Measurements from ENCODE around the gene OXLD1.

Gene OXLD1

GRCh38 chr17:81691608-81692007 is 25.2 kb upstream of the OXLD1 start:
- H3K4me3 Mint-ChIP-seq: no peak overlapping the region
- peaks cover 98% of the 10 kb centered on the region for H3K36me3 Mint-ChIP-seq
- no peaks in the 10 kb centered on the region for H3K9me3 Mint-ChIP-seq
- ATAC-seq (no peak), DNase-seq (ENCODE audit: low spot score in 2 of 2) (no peak)
- H3K4me1 Mint-ChIP-seq: peaks cover 30% of the 10 kb centered on the region
- no peak overlapping the region for H3K27ac Mint-ChIP-seq

GRCh38 chr17:81691196-81691595 is 24.8 kb upstream of the OXLD1 start:
- DNase-seq (ENCODE audit: low spot score in 2 of 2) (no peak), ATAC-seq (no peak)
- Mint-ChIP-seq H3K4me1 (peaks cover 33% of the 10 kb centered on the region), H3K27ac (no peak overlapping the region), H3K4me3 (no peak overlapping the region), H3K36me3 (peaks cover 98% of the 10 kb centered on the region), H3K9me3 (no peaks in the 10 kb centered on the region)

- ATAC-seq (no peak), DNase-seq (ENCODE audit: low spot score in 2 of 2) (no peak)
- peak overlapping the region; percentile 69 for H3K27ac Mint-ChIP-seq
- H3K36me3 Mint-ChIP-seq: peaks cover 98% of the 10 kb centered on the region
- no peak overlapping the region for H3K4me3 Mint-ChIP-seq
- no peaks in the 10 kb centered on the region for H3K9me3 Mint-ChIP-seq
- H3K4me1 Mint-ChIP-seq: peaks cover 38% of the 10 kb centered on the region
Observed at GRCh38 chr17:81690549-81690948, 24.1 kb upstream of the OXLD1 start.

GRCh38 chr17:81690066-81690465 is 23.7 kb upstream of the OXLD1 start:
- Mint-ChIP-seq H3K4me1 (peaks cover 43% of the 10 kb centered on the region), H3K27ac (peak overlapping the region; percentile 69), H3K36me3 (peaks cover 98% of the 10 kb centered on the region), H3K4me3 (no peak overlapping the region), H3K9me3 (no peaks in the 10 kb centered on the region)
- DNase-seq (ENCODE audit: low spot score in 2 of 2): no peak
- no peak for ATAC-seq

- Mint-ChIP-seq H3K27ac (peak overlapping the region; percentile 76), H3K4me3 (no peak overlapping the region), H3K4me1 (peaks cover 51% of the 10 kb centered on the region), H3K36me3 (peaks cover 98% of the 10 kb centered on the region), H3K9me3 (no peaks in the 10 kb centered on the region)
- DNase-seq (ENCODE audit: low spot score in 2 of 2) (no peak), ATAC-seq (no peak)
Observed at GRCh38 chr17:81688616-81689015, 22.2 kb upstream of the OXLD1 start.

GRCh38 chr17:81687770-81688541 is 21.6 kb upstream of the OXLD1 start:
- Mint-ChIP-seq H3K36me3 (peaks cover 94% of the 10 kb centered on the region), H3K4me3 (no peak overlapping the region), H3K9me3 (no peaks in the 10 kb centered on the region), H3K27ac (peak overlapping the region; percentile 37), H3K4me1 (peaks cover 52% of the 10 kb centered on the region)
- ATAC-seq (no peak), DNase-seq (ENCODE audit: low spot score in 2 of 2) (no peak)

- no peak overlapping the region for H3K4me3 Mint-ChIP-seq
- no peak for DNase-seq (ENCODE audit: low spot score in 2 of 2)
- peaks cover 59% of the 10 kb centered on the region for H3K4me1 Mint-ChIP-seq
- ATAC-seq: no peak
- H3K9me3 Mint-ChIP-seq: no peaks in the 10 kb centered on the region
- H3K36me3 Mint-ChIP-seq: peaks cover 81% of the 10 kb centered on the region
- peak overlapping the region; percentile 37 for H3K27ac Mint-ChIP-seq
Observed at GRCh38 chr17:81686614-81687013, 20.2 kb upstream of the OXLD1 start.

- Mint-ChIP-seq H3K36me3 (peaks cover 67% of the 10 kb centered on the region), H3K4me1 (peaks cover 58% of the 10 kb centered on the region), H3K9me3 (no peaks in the 10 kb centered on the region), H3K27ac (peak overlapping the region; percentile 97), H3K4me3 (peak overlapping the region; percentile 89)
- ATAC-seq (peak; percentile 49), DNase-seq (ENCODE audit: low spot score in 2 of 2) (no peak)
Observed at GRCh38 chr17:81685108-81685507, 18.7 kb upstream of the OXLD1 start.

GRCh38 chr17:81684442-81684911 is 18.1 kb upstream of the OXLD1 start:
- Mint-ChIP-seq H3K9me3 (no peaks in the 10 kb centered on the region), H3K4me3 (peak overlapping the region; percentile 89), H3K4me1 (peaks cover 51% of the 10 kb centered on the region), H3K36me3 (peaks cover 60% of the 10 kb centered on the region), H3K27ac (peak overlapping the region; percentile 97)
- DNase-seq (ENCODE audit: low spot score in 2 of 2) (no peak), ATAC-seq (peak; percentile 58)

GRCh38 chr17:81683584-81684441 is 17.4 kb upstream of the OXLD1 start, which contains the start of the genes ARL16 and HGS:
Gene ARL16, minus strand, starts transcription at chr17:81683797. Its CDS starts 44 bp downstream, at chr17:81683753.
Gene HGS, plus strand, starts transcription at chr17:81684011. Its CDS starts 56 bp downstream, at chr17:81684067.
- Mint-ChIP-seq H3K36me3 (peaks cover 54% of the 10 kb centered on the region), H3K9me3 (no peaks in the 10 kb centered on the region), H3K27ac (peak within 1 kb of the TSS; percentile 97), H3K4me1 (peaks cover 45% of the 10 kb centered on the region), H3K4me3 (peak within 1 kb of the TSS; percentile 89)
- peak; percentile 98 to 99 for DNase-seq (ENCODE audit: low spot score in 2 of 2)
- ATAC-seq: peak; percentile 96

- DNase-seq (ENCODE audit: low spot score in 2 of 2) (no peak), ATAC-seq (peak; percentile 1)
- H3K36me3 Mint-ChIP-seq: peaks cover 48% of the 10 kb centered on the region
- peak overlapping the region; percentile 89 for H3K4me3 Mint-ChIP-seq
- H3K27ac Mint-ChIP-seq: peak overlapping the region; percentile 97
- peaks cover 40% of the 10 kb centered on the region for H3K4me1 Mint-ChIP-seq
- H3K9me3 Mint-ChIP-seq: no peaks in the 10 kb centered on the region
Observed at GRCh38 chr17:81683208-81683583, 16.8 kb upstream of the OXLD1 start.

- H3K4me1 Mint-ChIP-seq: peaks cover 39% of the 10 kb centered on the region
Observed at GRCh38 chr17:81682565-81683207, 16.3 kb upstream of the OXLD1 start.

GRCh38 chr17:81681672-81682071 is 15.3 kb upstream of the OXLD1 start:
- Mint-ChIP-seq H3K27ac (no peak overlapping the region), H3K36me3 (peaks cover 33% of the 10 kb centered on the region), H3K9me3 (no peaks in the 10 kb centered on the region), H3K4me3 (peak overlapping the region; percentile 89), H3K4me1 (peaks cover 30% of the 10 kb centered on the region)
- DNase-seq (ENCODE audit: low spot score in 2 of 2) (no peak), ATAC-seq (no peak)

More at GRCh38 chr17:81682565-81683207, 16.3 kb upstream of the OXLD1 start:
- DNase-seq (ENCODE audit: low spot score in 2 of 2): no peak
- Mint-ChIP-seq H3K27ac (peak overlapping the region; percentile 97), H3K36me3 (peaks cover 43% of the 10 kb centered on the region), H3K9me3 (no peaks in the 10 kb centered on the region), H3K4me3 (peak overlapping the region; percentile 89)
- ATAC-seq: no peak

- Mint-ChIP-seq H3K36me3 (peaks cover 27% of the 10 kb centered on the region), H3K4me1 (peaks cover 26% of the 10 kb centered on the region), H3K27ac (no peak overlapping the region), H3K4me3 (no peak overlapping the region), H3K9me3 (no peaks in the 10 kb centered on the region)
- DNase-seq (ENCODE audit: low spot score in 2 of 2): no peak
- ATAC-seq: no peak
Observed at GRCh38 chr17:81680150-81680549, 13.7 kb upstream of the OXLD1 start.

GRCh38 chr17:81676906-81677305 is 10.5 kb upstream of the OXLD1 start:
- H3K4me1 Mint-ChIP-seq: peaks cover 9% of the 10 kb centered on the region
- no peak for DNase-seq (ENCODE audit: low spot score in 2 of 2)
- no peak for ATAC-seq
- peaks cover 41% of the 10 kb centered on the region for H3K36me3 Mint-ChIP-seq
- H3K4me3 Mint-ChIP-seq: no peak overlapping the region
- peak overlapping the region; percentile 55 for H3K27ac Mint-ChIP-seq
- H3K9me3 Mint-ChIP-seq: no peaks in the 10 kb centered on the region
